ENCODE measurements around the gene PHACTR1. TPM values are rescaled to one million over a fixed set of nuclear protein-coding genes. Genes with fewer than 3 reads are reported as not detected.

Gene PHACTR1
- total RNA-seq, 6 experiments from 2014 or later = 0.20 to 3.5 (median 0.93) TPM

DNA sequence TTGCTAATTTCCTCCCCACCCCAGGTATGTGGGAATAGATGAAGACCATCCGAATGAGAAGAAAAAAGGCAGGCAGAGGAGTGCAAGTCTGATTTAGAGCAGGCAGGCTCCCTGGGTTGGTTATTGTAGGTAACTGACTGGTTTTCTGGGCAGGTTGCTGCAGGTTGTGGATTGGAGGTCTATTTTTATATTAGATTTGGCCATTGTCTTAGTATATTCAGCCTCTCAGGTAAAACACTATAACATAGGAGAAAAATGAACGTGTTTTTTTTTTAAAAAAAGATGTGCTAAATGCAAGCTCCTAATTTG is 612.3 kb downstream of the PHACTR1 start:
- TF ChIP-seq CTCF (IDR thresholded peaks at IDR 0.05) = no peak
- no peak for TF ChIP-seq POLR2A (IDR thresholded peaks at IDR 0.05)
- intact Hi-C loops (cut with DNase I) = loop anchor here in 1 of 2 donors (10.0 kb wide), 1 partner anchor 134 kb away; no protein-coding TSS in a partner anchor
- H3K36me3 ChIP-seq = peaks cover 0 to 15% (median under 1%) of the 10 kb centered on the region in 4 donors
- no peak for ATAC-seq
- no peaks in the 10 kb centered on the region for H3K27me3 ChIP-seq
- peak overlapping the region; percentile 79 to 87 (median 87) for H3K27ac ChIP-seq
- 2% methylated on average over 2 of the region's 2 CpGs for WGBS (ENCODE audit: insufficient coverage, low coverage, low lambda C conversion rate, missing lambda C conversion rate)
- no peaks in the 10 kb centered on the region for H3K9me3 ChIP-seq
- peaks cover 0 to 6% (median 0%) of the 10 kb centered on the region in 4 donors for H3K4me1 ChIP-seq
- DNase-seq = no peak
- peak overlapping the region; percentile 70 to 85 (median 72) for H3K4me3 ChIP-seq

DNA sequence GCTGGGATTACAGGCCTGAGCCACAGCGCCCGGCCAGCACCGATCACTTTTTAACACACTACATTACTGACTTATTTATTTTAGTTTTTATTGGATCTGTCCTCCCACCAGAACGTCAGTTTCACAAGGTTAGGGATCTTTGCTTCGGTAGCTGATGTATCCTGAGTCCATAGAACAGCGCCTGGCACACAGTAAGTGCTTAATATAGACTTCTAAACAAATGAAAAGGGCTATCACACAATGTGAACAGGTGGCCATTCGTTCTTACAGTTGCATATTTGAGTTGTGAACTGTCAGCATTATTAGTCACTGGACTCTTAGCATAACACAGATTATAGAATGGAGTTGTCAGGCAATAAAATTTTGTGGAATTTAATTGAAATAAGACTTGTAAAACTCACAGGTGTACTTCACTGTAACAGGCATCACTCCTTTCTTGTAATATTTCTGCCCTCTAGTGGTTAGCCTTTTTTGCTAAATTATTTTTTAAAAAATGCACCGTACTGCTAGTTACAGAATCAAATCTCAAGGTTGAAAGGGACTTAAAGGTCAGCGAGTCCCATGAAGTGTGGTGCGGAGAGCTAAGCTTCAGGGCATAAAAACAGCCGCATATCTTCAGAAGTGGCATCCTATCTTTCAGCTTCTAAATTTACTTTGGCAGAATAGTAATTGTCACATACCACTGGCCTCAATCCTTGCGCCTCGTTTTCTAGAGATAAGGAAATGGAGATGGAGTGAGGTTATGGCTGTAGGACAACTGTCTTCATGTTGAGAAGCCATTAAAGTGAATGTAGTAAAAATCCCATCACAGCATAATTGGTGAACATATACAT is 615.2 kb downstream of the PHACTR1 start:
- H3K27me3 ChIP-seq = no peaks in the 10 kb centered on the region
- no peak for TF ChIP-seq POLR2A (IDR thresholded peaks at IDR 0.05)
- TF ChIP-seq CTCF (IDR thresholded peaks at IDR 0.05) = peak; percentile 61 to 77 (median 70)
- intact Hi-C loops (cut with DNase I) = loop anchor here in 1 of 2 donors (10.0 kb wide), 2 partner anchors 137 to 417 kb away; no protein-coding TSS in a partner anchor
- DNase-seq = no peak
- WGBS (ENCODE audit: insufficient coverage, low coverage, low lambda C conversion rate, missing lambda C conversion rate) = 42% methylated on average over 13 of the region's 13 CpGs
- H3K4me3 ChIP-seq = no peak overlapping the region
- ATAC-seq = peak in 1 of 4 donors; percentile 10
- no peaks in the 10 kb centered on the region for H3K36me3 ChIP-seq
- peaks cover 0 to 6% (median 0%) of the 10 kb centered on the region in 4 donors for H3K4me1 ChIP-seq
- H3K27ac ChIP-seq = no peak overlapping the region
- H3K9me3 ChIP-seq = no peaks in the 10 kb centered on the region

GRCh38 chr6:13332349-13332706 is 615.8 kb downstream of the PHACTR1 start:
- H3K9me3 ChIP-seq = no peaks in the 10 kb centered on the region
- WGBS (ENCODE audit: insufficient coverage, low coverage, low lambda C conversion rate, missing lambda C conversion rate) = 48% methylated on average over 2 of the region's 2 CpGs
- ATAC-seq (no peak), DNase-seq (no peak)
- H3K27ac ChIP-seq = no peak overlapping the region
- intact Hi-C loops (cut with DNase I) = loop anchor here in 1 of 2 donors (10.0 kb wide), 2 partner anchors 138 to 418 kb away; no protein-coding TSS in a partner anchor
- no peaks in the 10 kb centered on the region for H3K36me3 ChIP-seq
- H3K4me1 ChIP-seq = peaks cover 0 to 4% (median 0%) of the 10 kb centered on the region in 4 donors
- H3K27me3 ChIP-seq = no peaks in the 10 kb centered on the region
- no peak overlapping the region for H3K4me3 ChIP-seq
- no peak for TF ChIP-seq POLR2A (IDR thresholded peaks at IDR 0.05)
- no peak for TF ChIP-seq CTCF (IDR thresholded peaks at IDR 0.05)

- Histone ChIP-seq H3K27me3 (no peaks in the 10 kb centered on the region), H3K4me1 (no peaks in the 10 kb centered on the region), H3K27ac (no peak overlapping the region), H3K4me3 (no peak overlapping the region), H3K9me3 (no peaks in the 10 kb centered on the region), H3K36me3 (no peaks in the 10 kb centered on the region)
- WGBS (ENCODE audit: insufficient coverage, low coverage, low lambda C conversion rate, missing lambda C conversion rate) = 45% methylated on average over 3 of the region's 3 CpGs
- intact Hi-C loops (cut with DNase I) = loop anchor here in 1 of 2 donors (10.0 kb wide), 2 partner anchors 140 to 420 kb away; no protein-coding TSS in a partner anchor
- ATAC-seq (no peak), DNase-seq (no peak)
- no peak for TF ChIP-seq POLR2A (IDR thresholded peaks at IDR 0.05)
- no peak for TF ChIP-seq CTCF (IDR thresholded peaks at IDR 0.05)
These were observed 618.4 kb downstream of the PHACTR1 start for GRCh38 chr6:13334953-13335352.
